ENCODE results near the gene SAMD3. TPM values are rescaled to one million over a fixed set of nuclear protein-coding genes. Genes with fewer than 3 reads are reported as not detected.
"Not testable (repeated sequence)": the region's sequence is repeated elsewhere in the genome, so short reads cannot be mapped to it uniquely, and the experiment has no call there.

SAMD3 gene
- total RNA-seq: 10 to 100 TPM; 41.3 to 44.8 TPM
- polyA plus RNA-seq (2013, experiment 1 of 2): 5.7 TPM
- 6.5 TPM for polyA plus RNA-seq (2013, experiment 2 of 2)
- long read RNA-seq, experiment 1, partial matches to known transcripts: 13 of 21 reads
- long read RNA-seq, experiment 1, other reads (novel, unspliced or antisense): 8 of 21 reads
- long read RNA-seq, experiment 2, partial matches to known transcripts: 43 of 56 reads
- long read RNA-seq, experiment 2, other reads (novel, unspliced or antisense): 13 of 56 reads
- long read RNA-seq, experiment 3, partial matches to known transcripts: 105 of 147 reads
- long read RNA-seq, experiment 3, other reads (novel, unspliced or antisense): 42 of 147 reads
- long read RNA-seq, experiment 4, partial matches to known transcripts: 54 of 71 reads
- long read RNA-seq, experiment 4, other reads (novel, unspliced or antisense): 17 of 71 reads

- Histone ChIP-seq H3K9ac (ENCODE audit: extremely low read depth, low read length, poor library complexity, severe bottlenecking) (no peak within 1 kb of the TSS), H3K4me1 (ENCODE audit: control insufficient read depth, insufficient read depth, low read length) (no peaks in the 10 kb centered on the region), H3K27me3 (ENCODE audit: control insufficient read depth, insufficient read depth, low read length, poor library complexity, severe bottlenecking) (no peaks in the 10 kb centered on the region), H3K27ac (ENCODE audit: low read depth, low read length) (no peak within 1 kb of the TSS), H3K4me3 (ENCODE audit: low read length) (no peak within 1 kb of the TSS), H3K9me3 (ENCODE audit: control insufficient read depth, low read length) (peaks cover 10% of the 10 kb centered on the region), H3K36me3 (ENCODE audit: control insufficient read depth, insufficient read depth, low read length) (no peaks in the 10 kb centered on the region)
- Mint-ChIP-seq H3K4me1 (peaks cover 6% of the 10 kb centered on the region), H3K9me3 (peaks cover 21% of the 10 kb centered on the region), H3K36me3 (ENCODE audit: low read depth) (peaks cover 8% of the 10 kb centered on the region), H3K27me3 (ENCODE audit: insufficient read depth) (no peaks in the 10 kb centered on the region), H3K27ac (no peak within 1 kb of the TSS), H3K4me3 (no peak within 1 kb of the TSS)
- TF ChIP-seq CTCF (conservative IDR thresholded peaks at IDR 0.05): no peak
- WGBS, 2 experiments (ENCODE audit: insufficient coverage in 1 of 2, insufficient read length in 1 of 2): 83% methylated on average over 2 of the region's 2 CpGs; no CpG with 5 or more reads in 1 of the 2 experiments
- no peak for DNase-seq
These were observed at the start of gene SAMD3 for GRCh38 chr6:130222775-130223174. TSS of gene SAMD3 (minus strand) at chr6:130222951. CDS start at chr6:130215273, 7,678 bp downstream.

GRCh38 chr6:130269969-130270635, 47.4 kb upstream of the SAMD3 start:
- H3K36me3 ChIP-seq (ENCODE audit: control insufficient read depth, insufficient read depth, low read length): no peaks in the 10 kb centered on the region
- no peak for TF ChIP-seq CTCF (conservative IDR thresholded peaks at IDR 0.05)
- no peaks in the 10 kb centered on the region for H3K27me3 ChIP-seq (ENCODE audit: control insufficient read depth, insufficient read depth, low read length, poor library complexity, severe bottlenecking)
- no peaks in the 10 kb centered on the region for H3K27me3 Mint-ChIP-seq (ENCODE audit: insufficient read depth)
- WGBS, 2 experiments (ENCODE audit: insufficient coverage in 1 of 2, insufficient read length in 1 of 2): 93 to 100% methylated on average over 2 to 3 of the region's 3 CpGs
- no peak for DNase-seq
- H3K9me3 ChIP-seq (ENCODE audit: control insufficient read depth, low read length): peaks cover 54% of the 10 kb centered on the region
- no peak overlapping the region for H3K4me3 Mint-ChIP-seq
- peaks cover 69% of the 10 kb centered on the region for H3K9me3 Mint-ChIP-seq
- peaks cover 6% of the 10 kb centered on the region for H3K36me3 Mint-ChIP-seq (ENCODE audit: low read depth)
- no peak overlapping the region for H3K9ac ChIP-seq (ENCODE audit: extremely low read depth, low read length, poor library complexity, severe bottlenecking)
- H3K27ac Mint-ChIP-seq: no peak overlapping the region
- no peak overlapping the region for H3K27ac ChIP-seq (ENCODE audit: low read depth, low read length)
- no peaks in the 10 kb centered on the region for H3K4me1 ChIP-seq (ENCODE audit: control insufficient read depth, insufficient read depth, low read length)
- no peaks in the 10 kb centered on the region for H3K4me1 Mint-ChIP-seq
- no peak overlapping the region for H3K4me3 ChIP-seq (ENCODE audit: low read length)

GRCh38 chr6:130265553-130265952, 42.8 kb upstream of the SAMD3 start:
- 93 to 95% methylated on average over 2 of the region's 2 CpGs for whole genome bisulfite sequencing, 2 experiments (ENCODE audit: insufficient coverage in 1 of 2, insufficient read length in 1 of 2)
- H3K4me1 ChIP-seq (ENCODE audit: control insufficient read depth, insufficient read depth, low read length); H3K9ac ChIP-seq (ENCODE audit: extremely low read depth, low read length, poor library complexity, severe bottlenecking); H3K36me3 Mint-ChIP-seq (ENCODE audit: low read depth); H3K4me3 ChIP-seq (ENCODE audit: low read length); H3K27ac ChIP-seq (ENCODE audit: low read depth, low read length); H3K4me1 Mint-ChIP-seq; H3K27ac Mint-ChIP-seq; H3K27me3 ChIP-seq (ENCODE audit: control insufficient read depth, insufficient read depth, low read length, poor library complexity, severe bottlenecking); H3K27me3 Mint-ChIP-seq (ENCODE audit: insufficient read depth); DNase-seq; H3K36me3 ChIP-seq (ENCODE audit: control insufficient read depth, insufficient read depth, low read length); H3K4me3 Mint-ChIP-seq: not testable (repeated sequence)
- peaks cover 71% of the 10 kb centered on the region for H3K9me3 Mint-ChIP-seq
- H3K9me3 ChIP-seq (ENCODE audit: control insufficient read depth, low read length): peaks cover 36% of the 10 kb centered on the region

Data from endodermal cell (in vitro differentiated cells).